ENCODE results near the gene LUC7L.
"Not testable (repeated sequence)": the region's sequence is repeated elsewhere in the genome, so short reads cannot be mapped to it uniquely, and the experiment has no call there.

The LUC7L gene

GRCh38 chr16:179211-180092, 49.8 kb downstream of the LUC7L start:
- DNase-seq (ENCODE audit: low read depth), result no peak

- DNase-seq (ENCODE audit: low read depth), result no peak
Measured at GRCh38 chr16:178668-179015, 50.6 kb downstream of the LUC7L start.

- no peak for DNase-seq (ENCODE audit: low read depth)
Measured at GRCh38 chr16:177981-178667, 51.1 kb downstream of the LUC7L start.

GRCh38 chr16:177394-177822, 51.8 kb downstream of the LUC7L start:
- DNase-seq (ENCODE audit: low read depth), result no peak

- DNase-seq (ENCODE audit: low read depth), result not testable (repeated sequence)
Measured at GRCh38 chr16:176477-177382, 52.5 kb downstream of the LUC7L start, which contains the start of gene HBA1. Gene HBA1, plus strand, starts transcription at chr16:176680. Its CDS starts 37 bp downstream, at chr16:176717.

- DNase-seq (ENCODE audit: low read depth), result not testable (repeated sequence)
Measured at GRCh38 chr16:176006-176405, 53.2 kb downstream of the LUC7L start.

GRCh38 chr16:175011-175949, 54.0 kb downstream of the LUC7L start:
- DNase-seq (ENCODE audit: low read depth), result no peak

- DNase-seq (ENCODE audit: low read depth), result not testable (repeated sequence)
Measured at GRCh38 chr16:173928-174769, 55.1 kb downstream of the LUC7L start.

GRCh38 chr16:173211-173854, 55.9 kb downstream of the LUC7L start:
- not testable (repeated sequence) for DNase-seq (ENCODE audit: low read depth)

GRCh38 chr16:172374-172941, 56.8 kb downstream of the LUC7L start, which contains the start of gene HBA2:
Gene HBA2, plus strand, starts transcription at chr16:172876. Its CDS starts 37 bp downstream, at chr16:172913.
- DNase-seq (ENCODE audit: low read depth), result not testable (repeated sequence)

- DNase-seq (ENCODE audit: low read depth), result no peak
Measured at GRCh38 chr16:170788-171187, 58.5 kb downstream of the LUC7L start.

- DNase-seq (ENCODE audit: low read depth), result not testable (repeated sequence)
Measured at GRCh38 chr16:170088-170507, 59.2 kb downstream of the LUC7L start.

GRCh38 chr16:169014-169413, 60.2 kb downstream of the LUC7L start:
- no peak for DNase-seq (ENCODE audit: low read depth)

- no peak for DNase-seq (ENCODE audit: low read depth)
Measured at GRCh38 chr16:168424-168823, 60.8 kb downstream of the LUC7L start.

- no peak for DNase-seq (ENCODE audit: low read depth)
Measured at GRCh38 chr16:167122-167690, 62.0 kb downstream of the LUC7L start.

GRCh38 chr16:166375-167121, 62.7 kb downstream of the LUC7L start:
- DNase-seq (ENCODE audit: low read depth), result no peak

- DNase-seq (ENCODE audit: low read depth), result no peak
Measured at GRCh38 chr16:165539-166374, 63.5 kb downstream of the LUC7L start, which contains the start of gene HBM. Gene HBM, plus strand, starts transcription at chr16:165978. Its CDS starts 20 bp downstream, at chr16:165998.
